ENCODE measurements around the gene MAP3K3.

Gene MAP3K3

GRCh38 chr17:63600569-63601438 lies 21.4 kb upstream of the MAP3K3 start, which contains the start of gene TACO1:
Gene TACO1 (plus strand): TSS chr17:63600895. CDS start chr17:63601084, 189 bp downstream.
- DNase-seq (ENCODE audit: low read depth in 1 of 2, low spot score in 1 of 2), result peak; percentile 76 to 93
- no peak for TF ChIP-seq JUND (IDR thresholded peaks at IDR 0.05; ENCODE audit: low read depth)
- in situ Hi-C loops (cut with HindIII; ENCODE audit: low pct_unique_long_range_greater_than_20kb, low sequenced_read_pairs), result no loop called here

- in situ Hi-C loops (cut with HindIII; ENCODE audit: low pct_unique_long_range_greater_than_20kb, low sequenced_read_pairs), result no loop called here
- no peak for TF ChIP-seq JUND (IDR thresholded peaks at IDR 0.05; ENCODE audit: low read depth)
- no peak for DNase-seq (ENCODE audit: low read depth in 1 of 2, low spot score in 1 of 2)
Observed at GRCh38 chr17:63601439-63602371, 20.5 kb upstream of the MAP3K3 start.

GRCh38 chr17:63609816-63610573 lies 12.2 kb upstream of the MAP3K3 start:
- DNase-seq (ENCODE audit: low read depth in 1 of 2, low spot score in 1 of 2), result no peak
- no peak for TF ChIP-seq JUND (IDR thresholded peaks at IDR 0.05; ENCODE audit: low read depth)
- in situ Hi-C loops (cut with HindIII; ENCODE audit: low pct_unique_long_range_greater_than_20kb, low sequenced_read_pairs), result no loop called here

DNA sequence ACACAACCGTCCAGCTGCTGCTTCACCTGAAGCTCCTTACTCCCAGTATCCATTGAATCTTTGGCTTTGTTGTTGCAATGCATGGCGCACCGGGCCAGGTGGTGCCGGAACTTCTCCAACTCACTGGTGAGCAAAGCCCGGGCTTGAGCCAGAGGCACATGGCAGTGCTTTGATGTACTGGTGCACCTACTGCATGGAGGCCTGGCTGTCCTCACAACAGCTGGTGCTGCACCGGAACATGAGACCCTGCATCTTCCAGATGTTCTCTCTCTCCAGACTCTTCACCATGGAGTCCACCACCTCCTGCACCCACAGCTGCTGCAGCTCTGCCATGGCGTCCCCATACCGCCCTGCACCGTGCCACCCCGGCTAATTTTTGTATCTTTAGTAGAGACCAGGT lies 11.4 kb upstream of the MAP3K3 start:
- in situ Hi-C loops (cut with HindIII; ENCODE audit: low pct_unique_long_range_greater_than_20kb, low sequenced_read_pairs), result no loop called here
- no peak for TF ChIP-seq JUND (IDR thresholded peaks at IDR 0.05; ENCODE audit: low read depth)
- no peak for DNase-seq (ENCODE audit: low read depth in 1 of 2, low spot score in 1 of 2)

DNA sequence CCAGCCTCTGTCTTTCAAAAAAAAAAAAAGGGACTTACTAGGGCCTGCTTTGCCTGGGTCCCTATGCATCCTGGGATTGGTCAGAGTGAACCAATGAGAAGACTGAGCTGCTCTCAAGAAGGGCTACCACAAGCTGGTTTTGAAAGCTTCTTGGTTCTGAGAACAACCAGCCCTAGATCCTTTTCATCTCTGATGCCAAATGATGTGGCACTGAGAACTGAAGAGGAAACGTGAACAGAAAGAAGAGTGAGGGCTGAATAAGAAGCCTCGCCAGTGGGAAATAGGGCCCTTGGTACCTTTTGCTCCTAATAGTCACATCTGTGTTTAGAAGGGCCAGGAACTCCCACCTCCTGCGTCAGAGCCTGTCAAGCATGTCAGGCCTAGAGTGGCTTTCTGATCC lies 10.9 kb upstream of the MAP3K3 start:
- in situ Hi-C loops (cut with HindIII; ENCODE audit: low pct_unique_long_range_greater_than_20kb, low sequenced_read_pairs), result no loop called here
- TF ChIP-seq JUND (IDR thresholded peaks at IDR 0.05; ENCODE audit: low read depth), result no peak

DNA sequence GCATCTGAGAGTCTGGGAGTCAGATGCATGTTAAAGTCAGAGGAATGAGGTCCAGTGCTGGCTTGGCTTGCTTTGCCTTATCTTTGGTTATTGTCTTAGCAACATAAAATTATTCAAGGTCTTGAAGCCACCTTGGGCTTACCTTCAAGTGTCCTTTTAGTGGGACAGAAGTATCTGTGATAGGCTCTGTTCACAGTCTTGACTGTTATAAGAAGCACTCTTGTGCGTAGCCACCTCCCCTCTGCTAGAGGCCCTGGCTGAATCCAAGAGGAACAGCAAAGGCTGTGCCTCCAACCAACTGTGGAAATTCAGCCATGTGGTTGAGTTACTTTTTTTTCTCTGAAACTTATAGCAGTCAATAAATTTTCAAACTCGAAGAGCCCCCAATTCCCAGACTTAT lies 8.6 kb upstream of the MAP3K3 start:
- no peak for DNase-seq (ENCODE audit: low read depth in 1 of 2, low spot score in 1 of 2)
- in situ Hi-C loops (cut with HindIII; ENCODE audit: low pct_unique_long_range_greater_than_20kb, low sequenced_read_pairs), result no loop called here
- no peak for TF ChIP-seq JUND (IDR thresholded peaks at IDR 0.05; ENCODE audit: low read depth)

More for the DNA sequence above, 10.9 kb upstream of the MAP3K3 start:
- no peak for DNase-seq (ENCODE audit: low read depth in 1 of 2, low spot score in 1 of 2)

DNA sequence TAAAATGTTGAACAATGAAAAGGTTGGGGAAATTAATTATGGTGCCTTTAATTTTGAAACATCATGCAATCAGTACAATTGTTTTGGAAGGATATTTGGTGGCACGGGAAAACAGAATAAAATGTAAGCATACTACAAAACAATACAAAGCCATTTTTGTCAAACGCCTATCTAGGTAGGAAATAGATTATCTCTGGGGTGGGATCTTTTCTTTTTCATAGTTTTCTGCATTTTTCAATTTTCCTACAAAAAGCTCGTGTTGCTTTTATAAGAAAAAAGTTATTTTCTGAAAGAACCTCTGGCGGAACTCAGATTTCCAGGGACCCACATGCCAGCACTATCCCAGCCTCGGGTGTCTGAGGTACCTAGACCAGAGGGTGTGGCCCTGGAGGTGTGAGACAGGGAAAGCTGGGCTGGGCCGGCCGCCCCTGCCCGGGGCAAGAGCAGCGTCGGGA lies 961 bp upstream of the MAP3K3 start:
- no peak for TF ChIP-seq JUND (IDR thresholded peaks at IDR 0.05; ENCODE audit: low read depth)
- no peak for DNase-seq (ENCODE audit: low read depth in 1 of 2, low spot score in 1 of 2)
- in situ Hi-C loops (cut with HindIII; ENCODE audit: low pct_unique_long_range_greater_than_20kb, low sequenced_read_pairs), result no loop called here

GRCh38 chr17:63622574-63623390 lies 565 bp downstream of the MAP3K3 start:
- no peak for TF ChIP-seq JUND (IDR thresholded peaks at IDR 0.05; ENCODE audit: low read depth)
- in situ Hi-C loops (cut with HindIII; ENCODE audit: low pct_unique_long_range_greater_than_20kb, low sequenced_read_pairs), result no loop called here
- peak; percentile 76 to 86 for DNase-seq (ENCODE audit: low read depth in 1 of 2, low spot score in 1 of 2)

- TF ChIP-seq JUND (IDR thresholded peaks at IDR 0.05; ENCODE audit: low read depth), result no peak
- in situ Hi-C loops (cut with HindIII; ENCODE audit: low pct_unique_long_range_greater_than_20kb, low sequenced_read_pairs), result no loop called here
- DNase-seq (ENCODE audit: low read depth in 1 of 2, low spot score in 1 of 2), result no peak
Observed at GRCh38 chr17:63623786-63624530, 1.7 kb downstream of the MAP3K3 start.

GRCh38 chr17:63624531-63624880 lies 2.3 kb downstream of the MAP3K3 start:
- DNase-seq (ENCODE audit: low read depth in 1 of 2, low spot score in 1 of 2), result no peak
- in situ Hi-C loops (cut with HindIII; ENCODE audit: low pct_unique_long_range_greater_than_20kb, low sequenced_read_pairs), result no loop called here
- TF ChIP-seq JUND (IDR thresholded peaks at IDR 0.05; ENCODE audit: low read depth), result no peak

Data from T47D (cell line).